ENCODE data around the gene ATP6V0C.
"Not testable (repeated sequence)": the region's sequence is repeated elsewhere in the genome, so short reads cannot be mapped to it uniquely, and the experiment has no call there.

ATP6V0C gene

GRCh38 chr16:2475413-2476344 is 38.1 kb upstream of the ATP6V0C start:
- DNase-seq: peak in 1 of 2 experiments; percentile 48

- no peak for DNase-seq
Observed at GRCh38 chr16:2476345-2476720, 37.4 kb upstream of the ATP6V0C start.

GRCh38 chr16:2476741-2477140 is 37.0 kb upstream of the ATP6V0C start:
- no peak for DNase-seq

- no peak for DNase-seq
Observed at GRCh38 chr16:2477327-2477726, 36.4 kb upstream of the ATP6V0C start.

GRCh38 chr16:2478279-2478678 is 35.5 kb upstream of the ATP6V0C start:
- DNase-seq: no peak

- not testable (repeated sequence) for DNase-seq
Observed at GRCh38 chr16:2479996-2480395, 33.8 kb upstream of the ATP6V0C start.

- DNase-seq: no peak
Observed at GRCh38 chr16:2480948-2481347, 32.8 kb upstream of the ATP6V0C start.

- DNase-seq: no peak
Observed at GRCh38 chr16:2481676-2482075, 32.1 kb upstream of the ATP6V0C start.

- no peak for DNase-seq
Observed at GRCh38 chr16:2482249-2482648, 31.5 kb upstream of the ATP6V0C start.

GRCh38 chr16:2482708-2483534 is 30.8 kb upstream of the ATP6V0C start:
- no peak for DNase-seq

GRCh38 chr16:2483939-2484897 is 29.5 kb upstream of the ATP6V0C start:
- no peak for DNase-seq

- no peak for DNase-seq
Observed at GRCh38 chr16:2484898-2485508, 28.7 kb upstream of the ATP6V0C start.

- no peak for DNase-seq
Observed at GRCh38 chr16:2485811-2486507, 27.8 kb upstream of the ATP6V0C start.

- DNase-seq: peak; percentile 76 to 80
Observed at GRCh38 chr16:2486645-2487516, 26.9 kb upstream of the ATP6V0C start.

GRCh38 chr16:2487517-2487842 is 26.3 kb upstream of the ATP6V0C start:
- DNase-seq: no peak

GRCh38 chr16:2487903-2488531 is 25.7 kb upstream of the ATP6V0C start:
- no peak for DNase-seq

GRCh38 chr16:2489581-2489980 is 24.2 kb upstream of the ATP6V0C start:
- no peak for DNase-seq

- DNase-seq: no peak
Observed at GRCh38 chr16:2490190-2491105, 23.3 kb upstream of the ATP6V0C start.

GRCh38 chr16:2492292-2492691 is 21.5 kb upstream of the ATP6V0C start:
- DNase-seq: no peak
